ENCODE measurements around the gene SULT1A2.

SULT1A2 gene

GRCh38 chr16:28561557-28562187 is 35.2 kb downstream of the SULT1A2 start:
- H3K27me3 ChIP-seq (ENCODE audit: insufficient read depth, poor library complexity, severe bottlenecking): no peaks in the 10 kb centered on the region

GRCh38 chr16:28558456-28558855 is 38.4 kb downstream of the SULT1A2 start:
- Histone ChIP-seq H3K27ac (ENCODE audit: poor library complexity, severe bottlenecking) (no peak overlapping the region), H3K9me3 (ENCODE audit: severe bottlenecking) (no peaks in the 10 kb centered on the region), H3K4me1 (ENCODE audit: insufficient read depth, poor library complexity, severe bottlenecking) (peaks cover 1% of the 10 kb centered on the region), H3K36me3 (ENCODE audit: low read depth) (peaks cover 16% of the 10 kb centered on the region), H3K27me3 (ENCODE audit: insufficient read depth, poor library complexity, severe bottlenecking) (no peaks in the 10 kb centered on the region), H3K4me3 (ENCODE audit: severe bottlenecking) (no peak overlapping the region)
- DNase-seq (ENCODE audit: low spot score) (no peak), ATAC-seq (ENCODE audit: low read depth) (no peak)
- no peak for TF ChIP-seq CTCF (IDR thresholded peaks at IDR 0.05; ENCODE audit: poor library complexity, severe bottlenecking)

More at GRCh38 chr16:28561557-28562187, 35.2 kb downstream of the SULT1A2 start:
- H3K27ac ChIP-seq (ENCODE audit: poor library complexity, severe bottlenecking): no peak overlapping the region
- peaks cover 16% of the 10 kb centered on the region for H3K36me3 ChIP-seq (ENCODE audit: low read depth)
- H3K4me3 ChIP-seq (ENCODE audit: severe bottlenecking): no peak overlapping the region
- H3K4me1 ChIP-seq (ENCODE audit: insufficient read depth, poor library complexity, severe bottlenecking): no peaks in the 10 kb centered on the region
- no peak for DNase-seq (ENCODE audit: low spot score)
- TF ChIP-seq CTCF (IDR thresholded peaks at IDR 0.05; ENCODE audit: poor library complexity, severe bottlenecking): no peak
- no peaks in the 10 kb centered on the region for H3K9me3 ChIP-seq (ENCODE audit: severe bottlenecking)
- no peak for ATAC-seq (ENCODE audit: low read depth)

GRCh38 chr16:28556914-28557320 is 39.9 kb downstream of the SULT1A2 start:
- Histone ChIP-seq H3K4me1 (ENCODE audit: insufficient read depth, poor library complexity, severe bottlenecking) (peaks cover 4% of the 10 kb centered on the region), H3K4me3 (ENCODE audit: severe bottlenecking) (no peak overlapping the region), H3K36me3 (ENCODE audit: low read depth) (peaks cover 16% of the 10 kb centered on the region), H3K9me3 (ENCODE audit: severe bottlenecking) (no peaks in the 10 kb centered on the region), H3K27ac (ENCODE audit: poor library complexity, severe bottlenecking) (no peak overlapping the region), H3K27me3 (ENCODE audit: insufficient read depth, poor library complexity, severe bottlenecking) (no peaks in the 10 kb centered on the region)
- no peak for DNase-seq (ENCODE audit: low spot score)
- no peak for TF ChIP-seq CTCF (IDR thresholded peaks at IDR 0.05; ENCODE audit: poor library complexity, severe bottlenecking)
- no peak for ATAC-seq (ENCODE audit: low read depth)

DNA sequence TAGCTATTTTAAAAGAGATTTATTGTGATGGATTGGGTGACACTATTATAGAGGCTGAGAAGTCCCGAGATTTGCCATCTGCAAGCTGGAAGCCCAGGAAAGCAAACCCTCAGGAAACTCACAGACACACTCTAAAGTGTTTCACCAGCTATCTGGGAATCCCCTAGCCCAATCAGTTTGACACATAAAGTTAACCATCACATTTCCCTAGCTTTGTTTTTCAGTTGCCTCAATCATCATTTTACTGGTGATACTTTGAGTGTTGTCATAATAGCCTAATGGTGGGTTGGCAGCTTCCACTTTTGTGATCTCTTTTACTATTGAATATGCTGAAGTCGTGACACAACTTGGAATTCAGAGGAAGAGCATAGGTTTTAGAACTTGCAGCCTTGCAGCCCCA is 41.3 kb downstream of the SULT1A2 start:
- ATAC-seq (ENCODE audit: low read depth) (no peak), DNase-seq (ENCODE audit: low spot score) (no peak)
- no peak for TF ChIP-seq CTCF (IDR thresholded peaks at IDR 0.05; ENCODE audit: poor library complexity, severe bottlenecking)
- Histone ChIP-seq H3K4me3 (ENCODE audit: severe bottlenecking) (no peak overlapping the region), H3K9me3 (ENCODE audit: severe bottlenecking) (no peaks in the 10 kb centered on the region), H3K27me3 (ENCODE audit: insufficient read depth, poor library complexity, severe bottlenecking) (no peaks in the 10 kb centered on the region), H3K36me3 (ENCODE audit: low read depth) (peaks cover 16% of the 10 kb centered on the region), H3K4me1 (ENCODE audit: insufficient read depth, poor library complexity, severe bottlenecking) (peaks cover 4% of the 10 kb centered on the region), H3K27ac (ENCODE audit: poor library complexity, severe bottlenecking) (no peak overlapping the region)

All from RWPE2 (cell line).